H1 (cell line): ENCODE data around the gene CAMSAP3. TPM values are rescaled to one million over a fixed set of nuclear protein-coding genes. Genes with fewer than 3 reads are reported as not detected.

Experiments used
- BCL11A ChIP-seq, 2 experiments: IDR thresholded peaks; one replicate each; pipeline ENCODE4 v1.6.1; 2011; ENCODE audit warnings: low read depth in 2 of 2, low read length in 2 of 2, mild to moderate bottlenecking in 2 of 2
- CBX5 ChIP-seq: fragments of 300-800, 300-1000 bp; sonication (generic); IDR thresholded peaks from 2 replicates; pipeline ENCODE4 v1.7.1; 2016; ENCODE audit warnings: antibody characterized with exemption, low read length, low read depth
- JUN ChIP-seq: IDR thresholded peaks from 2 replicates; pipeline ENCODE4 v1.6.1; 2011; ENCODE audit warnings: low read depth, mild to moderate bottlenecking, improper control_type of control experiment, low read length
- KDM1A ChIP-seq: fragments of 200-600, 300-600 bp; sonication (generic); IDR thresholded peaks from 2 replicates; pipeline ENCODE4 v1.7.1; 2016; ENCODE audit warnings: mild to moderate bottlenecking, low read length, borderline replicate concordance
- MAFK ChIP-seq: IDR thresholded peaks from 2 replicates; pipeline ENCODE4 v1.6.1; 2012; ENCODE audit warnings: low read depth, mild to moderate bottlenecking, improper control_type of control experiment, low read length
- SUZ12 ChIP-seq: fragments of 200-600 bp; sonication (generic); IDR thresholded peaks from 2 replicates; pipeline ENCODE4 v1.6.1; 2012; ENCODE audit warnings: mild to moderate bottlenecking, inconsistent platforms, low read length, moderate library complexity, mixed read lengths
- TCF12 ChIP-seq: IDR thresholded peaks from 2 replicates; pipeline ENCODE4 v1.6.1; 2011; ENCODE audit warnings: low read depth, mild to moderate bottlenecking, low read length
- USF2 ChIP-seq: IDR thresholded peaks from 2 replicates; pipeline ENCODE4 v1.6.1; 2011; ENCODE audit warnings: low read length, improper control_type of control experiment
- polyA plus RNA-seq, 7 experiments: library from polyadenylated mRNA; depleted of rRNA in 3 of 7; stranded (reverse) in 5 of 7; unstranded in 2 of 7; fragments of >200 nt in 5 of 7; fragments of 200-250 nt in 2 of 7; gene quantifications; 1 replicate in 5 of 7; 2 replicates in 1 of 7; 4 replicates in 1 of 7; pipeline versions ENCODE4 v1.2.1 to v1.2.3, GENCODE V29; 2011 to 2013; ENCODE audit warnings: missing spikeins in 2 of 7, mixed read lengths in 2 of 7
- total RNA-seq: library from RNA; stranded (reverse); fragmentation: NEBNext Ultra II Directional; extraction: Animal tissue kit (Norgen Biotek cat#: 25700); gene quantifications from 2 replicates; pipeline ENCODE4 v1.2.1, GENCODE V29; 2021
- TF ChIP-seq, protein P1 (sequence below): fragments of 300-600 bp; sonication (generic); IDR thresholded peaks from 2 replicates; pipeline ENCODE4 v1.7.1; 2012; ENCODE audit warnings: low read length, moderate library complexity, mild to moderate bottlenecking, inconsistent platforms; ENCODE audit not compliant: insufficient replicate concordance

Gene CAMSAP3
- total and polyA plus RNA-seq, 2 of the 8 experiments (the other 6 are each of a cell fraction or from before 2014, with no cell fraction given), result 11.4 to 30.4 TPM

DNA sequence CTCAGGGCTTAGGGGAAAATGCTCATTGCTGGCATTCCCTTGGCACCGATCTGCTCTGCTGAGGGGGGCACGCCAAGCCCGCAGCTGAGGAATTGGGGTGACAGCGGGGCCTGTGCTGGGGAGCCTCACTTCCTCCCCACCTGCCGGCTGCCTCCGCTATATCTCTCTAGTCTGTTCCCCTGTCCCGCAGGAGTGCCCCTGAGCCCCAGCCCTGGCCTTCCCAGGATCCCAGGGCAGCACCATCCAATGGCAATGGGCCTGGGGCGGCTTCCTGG is 50.7 kb downstream of the CAMSAP3 start (continued):
- TF ChIP-seq, protein P1, sequence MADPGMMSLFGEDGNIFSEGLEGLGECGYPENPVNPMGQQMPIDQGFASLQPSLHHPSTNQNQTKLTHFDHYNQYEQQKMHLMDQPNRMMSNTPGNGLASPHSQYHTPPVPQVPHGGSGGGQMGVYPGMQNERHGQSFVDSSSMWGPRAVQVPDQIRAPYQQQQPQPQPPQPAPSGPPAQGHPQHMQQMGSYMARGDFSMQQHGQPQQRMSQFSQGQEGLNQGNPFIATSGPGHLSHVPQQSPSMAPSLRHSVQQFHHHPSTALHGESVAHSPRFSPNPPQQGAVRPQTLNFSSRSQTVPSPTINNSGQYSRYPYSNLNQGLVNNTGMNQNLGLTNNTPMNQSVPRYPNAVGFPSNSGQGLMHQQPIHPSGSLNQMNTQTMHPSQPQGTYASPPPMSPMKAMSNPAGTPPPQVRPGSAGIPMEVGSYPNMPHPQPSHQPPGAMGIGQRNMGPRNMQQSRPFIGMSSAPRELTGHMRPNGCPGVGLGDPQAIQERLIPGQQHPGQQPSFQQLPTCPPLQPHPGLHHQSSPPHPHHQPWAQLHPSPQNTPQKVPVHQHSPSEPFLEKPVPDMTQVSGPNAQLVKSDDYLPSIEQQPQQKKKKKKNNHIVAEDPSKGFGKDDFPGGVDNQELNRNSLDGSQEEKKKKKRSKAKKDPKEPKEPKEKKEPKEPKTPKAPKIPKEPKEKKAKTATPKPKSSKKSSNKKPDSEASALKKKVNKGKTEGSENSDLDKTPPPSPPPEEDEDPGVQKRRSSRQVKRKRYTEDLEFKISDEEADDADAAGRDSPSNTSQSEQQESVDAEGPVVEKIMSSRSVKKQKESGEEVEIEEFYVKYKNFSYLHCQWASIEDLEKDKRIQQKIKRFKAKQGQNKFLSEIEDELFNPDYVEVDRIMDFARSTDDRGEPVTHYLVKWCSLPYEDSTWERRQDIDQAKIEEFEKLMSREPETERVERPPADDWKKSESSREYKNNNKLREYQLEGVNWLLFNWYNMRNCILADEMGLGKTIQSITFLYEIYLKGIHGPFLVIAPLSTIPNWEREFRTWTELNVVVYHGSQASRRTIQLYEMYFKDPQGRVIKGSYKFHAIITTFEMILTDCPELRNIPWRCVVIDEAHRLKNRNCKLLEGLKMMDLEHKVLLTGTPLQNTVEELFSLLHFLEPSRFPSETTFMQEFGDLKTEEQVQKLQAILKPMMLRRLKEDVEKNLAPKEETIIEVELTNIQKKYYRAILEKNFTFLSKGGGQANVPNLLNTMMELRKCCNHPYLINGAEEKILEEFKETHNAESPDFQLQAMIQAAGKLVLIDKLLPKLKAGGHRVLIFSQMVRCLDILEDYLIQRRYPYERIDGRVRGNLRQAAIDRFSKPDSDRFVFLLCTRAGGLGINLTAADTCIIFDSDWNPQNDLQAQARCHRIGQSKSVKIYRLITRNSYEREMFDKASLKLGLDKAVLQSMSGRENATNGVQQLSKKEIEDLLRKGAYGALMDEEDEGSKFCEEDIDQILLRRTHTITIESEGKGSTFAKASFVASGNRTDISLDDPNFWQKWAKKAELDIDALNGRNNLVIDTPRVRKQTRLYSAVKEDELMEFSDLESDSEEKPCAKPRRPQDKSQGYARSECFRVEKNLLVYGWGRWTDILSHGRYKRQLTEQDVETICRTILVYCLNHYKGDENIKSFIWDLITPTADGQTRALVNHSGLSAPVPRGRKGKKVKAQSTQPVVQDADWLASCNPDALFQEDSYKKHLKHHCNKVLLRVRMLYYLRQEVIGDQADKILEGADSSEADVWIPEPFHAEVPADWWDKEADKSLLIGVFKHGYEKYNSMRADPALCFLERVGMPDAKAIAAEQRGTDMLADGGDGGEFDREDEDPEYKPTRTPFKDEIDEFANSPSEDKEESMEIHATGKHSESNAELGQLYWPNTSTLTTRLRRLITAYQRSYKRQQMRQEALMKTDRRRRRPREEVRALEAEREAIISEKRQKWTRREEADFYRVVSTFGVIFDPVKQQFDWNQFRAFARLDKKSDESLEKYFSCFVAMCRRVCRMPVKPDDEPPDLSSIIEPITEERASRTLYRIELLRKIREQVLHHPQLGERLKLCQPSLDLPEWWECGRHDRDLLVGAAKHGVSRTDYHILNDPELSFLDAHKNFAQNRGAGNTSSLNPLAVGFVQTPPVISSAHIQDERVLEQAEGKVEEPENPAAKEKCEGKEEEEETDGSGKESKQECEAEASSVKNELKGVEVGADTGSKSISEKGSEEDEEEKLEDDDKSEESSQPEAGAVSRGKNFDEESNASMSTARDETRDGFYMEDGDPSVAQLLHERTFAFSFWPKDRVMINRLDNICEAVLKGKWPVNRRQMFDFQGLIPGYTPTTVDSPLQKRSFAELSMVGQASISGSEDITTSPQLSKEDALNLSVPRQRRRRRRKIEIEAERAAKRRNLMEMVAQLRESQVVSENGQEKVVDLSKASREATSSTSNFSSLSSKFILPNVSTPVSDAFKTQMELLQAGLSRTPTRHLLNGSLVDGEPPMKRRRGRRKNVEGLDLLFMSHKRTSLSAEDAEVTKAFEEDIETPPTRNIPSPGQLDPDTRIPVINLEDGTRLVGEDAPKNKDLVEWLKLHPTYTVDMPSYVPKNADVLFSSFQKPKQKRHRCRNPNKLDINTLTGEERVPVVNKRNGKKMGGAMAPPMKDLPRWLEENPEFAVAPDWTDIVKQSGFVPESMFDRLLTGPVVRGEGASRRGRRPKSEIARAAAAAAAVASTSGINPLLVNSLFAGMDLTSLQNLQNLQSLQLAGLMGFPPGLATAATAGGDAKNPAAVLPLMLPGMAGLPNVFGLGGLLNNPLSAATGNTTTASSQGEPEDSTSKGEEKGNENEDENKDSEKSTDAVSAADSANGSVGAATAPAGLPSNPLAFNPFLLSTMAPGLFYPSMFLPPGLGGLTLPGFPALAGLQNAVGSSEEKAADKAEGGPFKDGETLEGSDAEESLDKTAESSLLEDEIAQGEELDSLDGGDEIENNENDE, result no peak
- no peak for TF ChIP-seq BCL11A (IDR thresholded peaks at IDR 0.05; ENCODE audit: low read depth in 2 of 2, low read length in 2 of 2)
- no peak for TF ChIP-seq KDM1A
- no peak for TF ChIP-seq SUZ12
- no peak for TF ChIP-seq CBX5
- TF ChIP-seq JUN, result no peak
- no peak for TF ChIP-seq MAFK
- TF ChIP-seq USF2, result no peak
- no peak for TF ChIP-seq TCF12
